GDM1 (cell line): ENCODE data around the gene C2orf76.
"Not testable (repeated sequence)": the region's sequence is repeated elsewhere in the genome, so short reads cannot be mapped to it uniquely, and the experiment has no call there.

Experiments used
- DNase-seq: peaks from one replicate; lab custom pipeline; 2025; lab: John Stamatoyannopoulos, UW

C2orf76 gene

DNA sequence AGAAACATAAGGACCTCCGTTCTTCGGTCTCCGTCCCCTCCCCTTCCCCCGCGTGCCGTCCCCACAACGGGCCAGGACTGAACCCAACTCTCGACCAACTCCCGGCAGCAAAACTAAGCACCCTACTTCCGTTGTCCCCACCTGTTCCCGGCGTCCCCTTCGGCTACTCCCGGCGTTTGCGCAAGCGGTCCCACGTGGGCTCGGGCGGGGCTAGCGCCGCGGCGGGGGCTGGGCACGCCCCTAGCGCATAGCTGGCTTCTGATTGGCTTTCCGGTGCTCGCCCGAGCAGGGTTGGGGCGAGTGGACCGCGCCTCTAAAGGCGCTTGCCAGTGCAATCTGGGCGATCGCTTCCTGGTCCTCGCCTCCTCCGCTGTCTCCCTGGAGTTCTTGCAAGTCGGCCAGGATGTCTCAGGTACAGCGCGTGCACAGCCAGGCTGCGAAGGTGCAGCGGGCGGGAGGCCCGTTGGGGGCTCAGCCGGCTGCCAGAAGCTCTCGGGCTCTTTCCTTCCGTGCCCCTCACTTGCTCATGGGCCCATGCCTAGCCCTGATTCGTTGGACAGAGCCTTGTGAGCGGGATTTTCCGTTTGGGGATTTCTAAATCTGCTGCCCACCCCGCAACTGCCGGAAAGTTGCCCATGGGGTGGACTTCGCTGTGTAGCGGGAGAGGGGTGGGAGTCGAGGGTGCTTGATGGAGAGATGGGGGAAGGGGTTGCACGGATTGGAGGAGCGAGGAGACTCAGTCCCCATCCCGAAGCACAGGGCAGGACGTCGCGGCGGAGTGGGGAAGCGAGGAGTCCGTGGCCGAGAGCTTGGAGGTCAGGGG, at the start of gene C2orf76, which contains the start of gene DBI:
TSS of gene C2orf76 (minus strand) at position 186 of the 823 bp plus-strand sequence. CDS start 26,875 bp downstream, outside the sequence.
TSS of gene DBI (plus strand) at position 329 of the 823 bp plus-strand sequence. CDS start at position 404, 75 bp downstream.
- peak; percentile 93 for DNase-seq

DNA sequence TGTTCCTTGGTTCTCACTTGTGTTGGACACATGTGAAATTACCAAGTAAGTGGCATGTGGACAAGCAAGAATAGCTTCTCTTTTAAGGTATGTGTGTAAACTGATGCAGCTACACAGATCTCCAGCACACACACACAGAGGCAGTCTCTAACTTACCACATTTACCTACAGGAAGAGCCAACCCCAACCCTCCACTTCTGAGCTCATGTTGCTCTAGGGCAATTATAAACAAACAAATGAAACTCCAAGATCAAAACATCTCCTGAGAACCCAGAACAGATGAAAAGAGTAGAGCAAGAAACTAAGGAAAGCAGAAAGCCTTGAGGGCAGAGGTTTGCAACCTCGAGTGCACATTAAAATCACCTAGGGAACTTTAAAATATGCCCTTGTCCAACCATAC, 49.0 kb upstream of the C2orf76 start:
- no peak for DNase-seq

DNA sequence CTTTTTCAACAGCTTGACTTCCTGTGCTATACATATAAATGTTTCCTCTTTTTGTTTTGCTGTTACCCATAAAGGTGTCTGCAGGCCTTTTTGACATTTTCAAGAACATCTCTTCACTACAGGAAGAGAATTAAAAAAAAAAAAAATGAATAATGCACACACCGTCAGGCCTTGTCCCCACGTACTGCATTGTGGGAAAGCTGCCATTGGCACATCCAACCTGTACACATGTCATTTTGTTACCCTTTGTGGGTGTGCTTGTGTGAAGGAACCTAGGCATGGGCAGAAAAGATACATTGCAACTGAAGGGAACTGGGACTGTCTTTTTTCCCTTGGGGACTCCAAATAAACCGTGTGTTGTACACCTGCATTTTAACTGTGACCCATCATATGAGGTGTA, 48.3 kb upstream of the C2orf76 start:
- no peak for DNase-seq

DNA sequence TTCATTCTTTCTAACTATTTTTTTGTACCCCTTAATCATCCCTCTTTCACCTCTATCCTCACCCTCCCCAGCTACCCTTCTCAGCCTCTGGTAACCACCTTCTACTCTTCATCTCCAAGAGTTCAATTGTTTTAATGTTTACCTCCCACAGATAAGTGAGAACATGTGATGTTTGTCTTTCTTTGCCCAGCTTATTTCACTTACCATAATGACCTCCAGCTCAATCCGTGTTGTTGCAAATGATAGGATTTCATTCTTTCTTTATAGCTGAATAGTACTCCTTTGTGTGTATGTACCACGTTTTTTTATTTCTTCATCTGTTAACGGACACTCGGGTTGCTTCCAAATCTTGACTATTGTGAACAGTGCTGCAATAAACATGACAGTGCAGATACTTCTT, 42.9 kb upstream of the C2orf76 start:
- DNase-seq = no peak

DNA sequence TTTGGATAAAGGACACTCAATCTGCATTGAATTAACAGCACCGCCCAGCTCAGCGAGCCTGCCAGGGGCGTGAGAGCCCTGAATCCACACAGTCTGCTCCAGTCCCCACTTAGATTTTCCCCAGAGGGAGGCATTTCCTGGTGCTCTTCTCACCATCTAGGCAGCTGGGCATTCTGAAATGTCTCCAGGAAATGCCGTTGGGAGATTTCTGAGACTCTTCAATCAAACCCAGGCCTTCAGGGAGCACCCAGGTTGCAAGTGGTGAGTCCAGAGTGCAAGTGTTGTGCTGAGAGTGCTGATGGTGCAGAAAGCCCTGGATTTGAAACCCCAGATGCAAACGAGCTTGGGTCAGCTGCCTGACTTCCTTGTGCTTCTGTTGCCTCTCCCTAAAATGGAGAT, 41.6 kb upstream of the C2orf76 start:
- no peak for DNase-seq

DNA sequence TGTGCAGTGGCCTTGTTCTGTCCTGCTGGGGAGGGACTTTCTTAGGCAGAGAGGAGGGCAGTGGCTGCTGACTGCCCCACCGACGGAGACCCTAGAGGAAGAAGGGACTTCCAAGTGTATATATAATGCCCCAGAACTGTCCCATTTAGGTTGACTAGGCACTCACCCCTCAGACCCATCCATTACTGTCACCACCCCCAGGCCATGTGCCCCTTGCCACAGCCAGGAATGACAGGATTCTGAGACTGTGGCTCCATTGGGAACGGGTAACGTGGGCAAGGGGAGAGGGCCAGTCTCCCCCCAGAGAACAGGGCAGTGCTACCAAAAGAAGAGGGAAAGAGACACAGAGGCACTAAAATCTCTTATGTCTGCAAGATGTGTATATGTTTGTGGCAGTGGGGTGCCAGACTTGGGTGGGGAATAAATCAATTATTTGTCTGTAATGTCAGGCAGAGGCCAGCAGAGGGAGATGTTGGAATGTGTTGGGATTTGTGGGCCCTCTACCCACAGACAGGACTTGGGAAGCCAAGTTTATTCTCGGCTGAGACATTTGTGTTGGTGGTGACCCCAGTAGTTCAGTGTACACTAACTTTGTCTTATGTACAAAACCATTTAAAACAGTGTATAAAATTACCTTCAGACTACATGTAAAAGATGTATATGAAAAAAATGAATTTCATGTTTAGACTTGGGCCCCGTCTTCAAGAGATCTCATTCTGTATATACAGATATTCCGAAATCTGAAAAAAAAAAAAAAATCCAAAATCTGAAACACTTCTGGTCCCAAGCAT, 41.0 kb upstream of the C2orf76 start:
- DNase-seq = peak; percentile 15

DNA sequence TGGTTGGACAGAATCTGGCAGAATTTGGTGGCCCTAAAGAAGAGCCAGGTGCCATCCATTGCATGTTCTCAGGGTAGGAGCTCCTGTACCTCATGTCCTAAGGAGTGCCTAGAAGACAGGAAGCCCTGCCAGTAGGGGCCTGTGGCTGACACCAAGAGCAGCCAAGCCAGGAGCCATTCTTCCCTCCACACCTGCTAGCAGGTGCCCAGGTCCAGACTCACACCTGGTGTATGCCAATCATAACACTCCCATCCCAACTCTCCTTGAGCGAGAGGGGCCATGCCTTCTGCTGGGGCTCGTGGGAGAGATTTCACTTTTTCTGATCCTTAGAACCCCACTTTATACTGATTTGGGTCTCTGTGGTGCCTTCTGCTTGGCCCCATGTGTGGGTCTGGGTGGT, 38.5 kb upstream of the C2orf76 start:
- no peak for DNase-seq

DNA sequence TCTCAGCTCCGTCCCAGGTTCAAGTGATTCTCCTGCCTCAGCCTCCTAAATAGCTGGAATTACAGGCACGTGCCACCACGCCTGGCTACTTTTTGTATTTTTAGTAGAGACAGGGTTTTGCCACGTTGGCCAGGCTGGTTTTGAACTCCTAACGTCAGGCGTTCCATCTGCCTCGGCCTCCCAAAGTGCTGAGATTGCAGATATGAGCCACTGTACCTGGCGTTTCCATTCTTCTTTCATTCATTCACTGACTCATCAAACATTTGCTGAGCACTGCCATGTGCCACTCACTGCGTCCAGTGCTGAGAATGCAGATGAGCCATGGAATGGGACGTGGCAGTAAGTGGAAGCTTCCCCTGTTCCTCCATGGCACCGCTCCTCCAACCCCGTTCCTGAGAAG, 37.0 kb upstream of the C2orf76 start:
- DNase-seq = not testable (repeated sequence)

DNA sequence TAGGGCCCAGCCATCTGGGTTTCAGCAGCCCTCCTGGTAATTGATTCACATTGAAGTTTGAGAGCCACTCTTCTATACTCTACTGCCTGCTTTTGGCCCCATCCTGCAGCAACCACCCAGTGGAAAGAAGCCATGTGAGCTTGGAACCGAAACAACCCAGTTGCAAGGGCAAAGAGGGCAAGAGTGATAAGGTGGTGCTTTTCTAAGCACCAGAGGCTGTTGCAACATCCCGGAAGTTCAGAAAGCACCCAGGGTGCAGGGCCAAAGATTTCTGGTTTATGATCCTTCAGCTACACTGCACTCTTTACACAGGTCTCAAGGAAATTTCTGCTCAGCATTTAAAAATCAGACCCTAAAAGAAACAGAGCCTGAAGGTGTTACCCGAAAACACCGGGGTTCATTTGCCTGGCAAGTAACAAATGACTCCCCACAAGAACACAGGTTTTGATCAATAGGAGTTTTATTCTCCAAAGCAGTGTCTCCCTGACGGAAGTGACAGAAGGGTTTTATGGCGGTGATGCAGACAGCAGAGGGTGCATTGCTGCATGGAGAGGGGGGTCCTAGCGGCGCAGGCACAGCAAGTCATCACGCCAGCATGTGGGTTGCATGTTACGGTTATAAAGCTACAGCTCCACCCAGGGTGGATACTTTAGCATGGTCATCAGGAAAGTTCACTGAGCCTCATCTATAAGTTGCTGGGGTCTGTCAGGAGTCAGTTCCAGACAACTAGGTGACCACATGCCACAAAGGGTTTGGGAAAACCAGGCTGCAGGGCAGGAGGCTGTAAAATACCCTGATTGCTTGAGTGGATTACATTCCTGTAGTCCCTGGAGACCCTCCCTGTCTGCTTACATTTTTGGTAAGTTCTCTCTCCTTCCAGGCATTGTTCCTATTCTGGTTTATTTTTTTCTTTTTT, 36.3 kb upstream of the C2orf76 start:
- no peak for DNase-seq

DNA sequence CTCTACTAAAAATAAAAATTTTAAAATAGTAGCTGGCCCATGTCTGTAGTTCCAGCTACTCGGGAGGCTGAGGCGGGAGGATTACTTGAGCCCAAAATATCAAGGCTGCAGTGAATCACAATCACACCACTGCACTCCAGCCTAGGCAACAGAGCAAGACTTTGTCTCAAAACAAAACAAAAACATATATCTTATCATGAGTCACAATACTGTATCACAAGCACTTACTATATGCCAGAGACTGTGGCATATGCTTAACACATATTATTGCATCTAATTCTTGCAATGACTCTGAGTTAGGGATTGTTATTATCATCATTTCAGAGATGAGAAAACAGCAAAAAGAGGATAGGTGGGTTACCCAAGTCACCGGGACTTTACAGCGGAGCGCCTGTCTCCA, 35.5 kb upstream of the C2orf76 start:
- no peak for DNase-seq

DNA sequence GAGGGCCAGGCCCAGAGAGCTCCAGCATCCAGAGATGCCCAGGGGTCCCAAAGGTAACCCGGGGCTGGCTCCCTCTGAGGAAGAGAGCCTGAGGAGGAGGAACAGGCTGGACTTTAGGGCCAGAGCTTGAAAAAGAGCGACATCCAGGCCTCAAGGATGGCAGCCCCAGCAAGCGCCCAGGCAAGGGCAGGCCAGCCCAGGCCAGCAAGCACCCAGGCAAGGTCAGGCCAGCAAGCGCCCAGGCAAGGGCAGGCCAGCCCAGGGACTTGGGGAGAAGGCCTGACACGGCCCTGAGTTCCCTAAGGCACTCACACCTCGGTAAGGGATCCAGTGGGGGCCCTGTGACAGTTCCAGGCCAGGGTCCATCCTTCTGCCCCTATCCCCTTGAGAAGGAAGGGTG, 30.6 kb upstream of the C2orf76 start:
- DNase-seq = no peak

DNA sequence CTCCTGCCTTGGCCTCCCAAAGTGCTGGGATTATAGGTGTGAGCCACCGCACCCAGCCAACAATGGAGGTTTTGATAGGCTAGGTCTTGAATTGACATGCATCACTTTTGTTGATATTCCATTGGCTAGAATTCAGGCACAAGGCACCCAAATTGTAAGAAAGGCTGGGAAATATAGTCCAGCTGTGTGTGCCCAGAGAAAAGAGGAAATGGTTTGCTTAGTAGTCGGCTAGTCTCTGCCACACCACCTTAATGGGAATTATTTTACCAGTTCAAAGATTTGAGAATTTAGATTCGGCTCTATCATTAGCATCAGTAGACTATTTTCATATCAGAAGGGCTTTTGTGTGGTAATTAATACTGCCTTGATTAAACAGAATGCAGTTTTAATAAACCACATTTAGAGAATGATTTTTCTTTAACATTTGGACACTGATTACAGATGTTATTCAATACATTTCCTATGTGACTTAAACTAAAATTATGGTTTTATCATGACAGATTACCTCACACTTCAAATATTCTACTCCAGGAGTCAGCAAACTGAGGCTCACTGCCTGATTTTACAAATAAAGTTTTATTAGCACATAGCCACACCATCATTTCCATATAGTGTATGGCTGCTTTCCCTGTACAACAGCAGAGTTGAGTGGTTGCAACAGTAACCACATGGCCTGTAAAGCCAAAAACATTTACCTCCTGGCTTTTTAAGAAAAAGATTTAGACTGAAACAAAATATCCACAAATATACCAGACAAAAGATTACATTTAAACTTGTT, 27.5 kb upstream of the C2orf76 start:
- DNase-seq = no peak

DNA sequence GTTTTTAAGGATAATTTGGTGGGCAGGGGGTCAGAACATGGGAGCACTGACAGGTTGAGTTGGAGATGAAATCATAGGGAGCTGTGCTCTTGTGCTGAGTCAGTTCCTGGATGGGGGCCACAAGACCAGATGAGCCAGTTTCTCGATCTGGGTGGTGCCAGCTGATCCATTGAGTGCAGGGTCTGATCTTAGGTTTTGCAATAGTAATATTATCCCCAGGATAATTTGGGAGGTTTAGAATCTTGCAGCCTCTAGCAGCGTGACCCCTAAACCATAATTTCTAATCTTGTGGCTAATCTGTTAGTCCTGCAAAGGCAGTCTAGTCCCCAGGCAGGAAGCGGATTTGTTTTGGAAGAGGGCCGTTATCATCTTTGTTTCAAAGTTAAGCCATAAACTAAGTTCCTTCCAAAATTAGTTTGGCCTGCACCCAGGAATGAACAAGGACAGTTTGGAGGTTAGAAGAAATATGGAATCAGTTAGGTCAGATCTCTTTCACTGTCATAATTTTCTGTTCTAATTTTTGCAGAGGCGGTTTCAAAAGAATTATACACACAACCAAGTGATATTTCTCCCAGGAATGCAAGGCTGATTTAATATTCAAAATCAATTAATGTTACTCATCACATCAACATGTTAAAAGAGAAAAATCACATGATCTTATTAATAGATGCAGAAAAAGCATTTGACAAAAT, 23.1 kb upstream of the C2orf76 start:
- DNase-seq = no peak

DNA sequence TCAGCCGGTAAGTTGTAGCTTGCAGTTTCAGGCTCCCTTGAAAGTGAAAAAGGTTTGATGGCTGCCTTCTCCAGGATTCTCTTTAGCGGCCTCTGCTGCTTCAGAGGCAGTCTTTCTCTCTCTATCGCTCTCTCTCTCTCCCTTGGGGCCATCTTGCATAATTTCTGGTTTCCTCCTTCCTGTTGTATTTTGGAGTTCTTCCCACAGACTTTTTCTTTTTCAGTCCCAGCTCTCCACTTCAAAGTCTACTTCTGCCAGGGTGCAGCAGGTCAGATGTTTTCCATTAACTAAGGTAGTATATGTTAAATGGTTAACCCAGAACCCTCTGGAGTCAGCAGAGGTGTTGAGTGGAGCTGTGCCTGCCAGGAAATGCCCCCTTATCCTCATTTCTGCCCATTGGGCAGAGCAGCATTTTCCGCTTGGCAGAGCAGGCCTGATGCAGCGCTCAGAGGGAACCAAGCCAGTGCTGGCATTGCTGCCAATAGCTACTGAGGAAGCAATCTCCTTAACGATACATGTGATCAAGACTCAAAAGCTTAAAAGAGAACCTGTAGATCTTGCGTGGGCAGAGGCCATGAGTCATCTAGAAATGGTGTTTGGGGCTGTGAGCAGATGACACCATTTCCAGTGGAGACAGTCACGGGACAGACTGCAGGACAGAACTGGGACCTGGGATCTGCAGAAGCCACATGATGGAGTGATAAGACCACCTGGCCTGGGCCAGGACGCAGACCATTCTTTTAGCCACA, 20.9 kb upstream of the C2orf76 start:
- DNase-seq = peak; percentile 33

DNA sequence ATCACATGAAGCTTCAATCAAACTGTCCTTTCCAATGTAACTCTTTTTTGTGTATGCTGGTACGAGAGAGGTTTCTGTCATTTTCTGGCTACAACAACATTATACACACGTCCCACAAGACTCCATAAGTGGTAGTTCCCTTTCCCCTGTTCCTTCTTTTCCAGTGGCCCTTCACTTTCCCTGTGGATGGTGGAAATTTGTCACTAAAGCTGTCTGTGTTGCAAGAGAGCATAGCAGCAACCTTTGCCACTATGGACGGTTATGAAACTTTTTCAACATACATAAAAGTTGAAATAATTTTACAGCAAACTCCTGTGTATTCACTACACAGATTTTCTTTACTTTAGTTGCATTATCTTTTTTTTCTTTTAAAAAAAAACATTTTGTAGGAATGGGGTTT, 18.8 kb upstream of the C2orf76 start:
- no peak for DNase-seq

DNA sequence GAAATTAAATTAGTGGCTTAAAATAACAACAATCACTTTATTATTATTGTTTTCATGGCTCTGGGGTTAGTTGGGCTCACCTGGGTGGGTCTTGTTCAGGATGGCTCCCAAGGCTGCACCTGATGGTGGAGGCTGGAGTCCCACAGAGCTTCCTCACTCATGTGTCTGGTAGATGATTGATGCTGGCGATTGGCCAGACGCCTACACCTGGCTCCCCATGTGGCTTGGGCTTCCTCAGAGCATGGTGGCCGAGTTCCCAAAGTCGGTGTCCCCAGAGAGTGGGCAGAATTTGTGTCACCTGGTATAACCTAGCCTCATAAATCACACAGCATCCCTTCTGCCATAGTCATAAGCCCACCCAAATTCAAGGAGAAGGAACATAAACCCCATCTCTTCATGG, 18.3 kb upstream of the C2orf76 start:
- DNase-seq = no peak

DNA sequence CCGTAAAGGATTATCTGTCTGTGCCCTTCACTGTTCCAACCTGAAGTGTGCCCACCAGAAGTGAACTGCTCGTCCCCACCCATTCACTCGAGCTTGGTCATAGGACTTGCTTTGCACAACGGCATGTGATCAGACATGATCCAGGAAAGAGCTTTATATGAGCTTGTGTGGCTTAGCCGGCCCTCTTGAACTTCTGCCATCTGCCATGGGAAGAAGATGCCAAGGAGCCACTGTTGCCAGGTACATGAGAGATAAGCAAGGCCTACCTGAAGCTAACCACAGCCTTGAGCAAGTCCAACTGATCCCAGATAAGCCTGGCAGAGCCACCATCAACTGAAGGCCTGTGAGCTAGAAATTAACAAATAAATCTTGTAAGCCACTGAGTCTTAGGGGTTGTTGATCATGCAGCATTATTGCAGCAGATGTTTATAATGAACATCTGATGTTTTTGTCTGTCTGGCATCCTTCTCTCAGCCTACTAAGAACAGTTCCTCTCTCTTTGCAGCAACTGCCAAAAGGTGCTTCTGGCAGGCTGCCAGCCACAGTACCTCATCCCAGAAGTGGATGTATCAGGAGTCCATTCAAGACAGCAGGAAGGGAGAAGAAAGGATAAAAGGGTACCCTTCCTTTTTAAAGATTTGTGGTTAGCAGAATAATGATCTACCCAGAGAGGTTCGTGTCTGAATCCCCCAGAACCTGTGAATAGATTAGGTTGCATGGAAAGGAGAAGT, 16.9 kb upstream of the C2orf76 start:
- DNase-seq = no peak

DNA sequence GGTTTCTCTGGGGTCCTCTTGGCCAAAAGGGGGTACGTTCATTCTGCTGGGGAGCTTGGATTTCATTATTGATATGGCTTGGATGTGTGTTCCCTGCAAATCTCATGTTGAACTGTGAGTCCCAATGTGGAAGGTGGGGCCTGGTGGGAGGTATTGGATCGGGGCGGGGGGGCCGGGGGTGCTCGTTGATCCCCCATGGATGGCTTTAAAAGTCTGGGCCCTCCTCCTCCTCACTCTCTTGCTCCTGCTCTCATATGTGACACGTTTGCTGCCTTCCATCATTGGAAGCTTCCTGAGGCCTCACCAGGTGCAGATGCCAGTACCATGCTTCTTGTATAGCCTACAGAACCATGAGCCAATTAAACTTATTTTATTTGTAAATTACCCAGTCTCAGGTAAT, 11.9 kb upstream of the C2orf76 start:
- no peak for DNase-seq

DNA sequence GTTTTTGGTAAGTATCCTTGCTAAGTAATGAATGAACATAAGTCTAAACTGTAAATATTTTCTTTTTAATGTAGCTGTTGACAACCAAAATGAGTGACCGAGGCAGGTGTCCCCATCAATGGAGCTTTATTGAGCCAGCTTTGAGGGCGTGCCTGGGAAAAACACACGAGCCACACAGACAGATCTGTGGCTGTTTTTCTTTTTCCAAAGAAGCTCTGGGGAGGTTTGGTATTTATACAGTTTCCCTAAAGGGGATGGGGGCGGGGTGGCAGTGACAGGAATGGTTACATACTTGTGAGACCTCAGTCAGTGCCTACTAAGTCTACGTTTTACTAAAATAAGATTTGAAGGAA, 11.3 kb upstream of the C2orf76 start:
- no peak for DNase-seq
